Measurements from ENCODE around the gene PLCD1. TPM values are rescaled to one million over a fixed set of nuclear protein-coding genes. Genes with fewer than 3 reads are reported as not detected.
"Not testable (repeated sequence)": the region's sequence is repeated elsewhere in the genome, so short reads cannot be mapped to it uniquely, and the experiment has no call there.

The PLCD1 gene
- total RNA-seq, 1 experiment from 2014 or later, result 2.4 TPM

- no peak for DNase-seq (ENCODE audit: low read depth)
These were observed 42.7 kb downstream of the PLCD1 start for GRCh38 chr3:37986479-37987314.

- no peak for DNase-seq (ENCODE audit: low read depth)
These were observed 43.7 kb downstream of the PLCD1 start for GRCh38 chr3:37985637-37986320.

DNA sequence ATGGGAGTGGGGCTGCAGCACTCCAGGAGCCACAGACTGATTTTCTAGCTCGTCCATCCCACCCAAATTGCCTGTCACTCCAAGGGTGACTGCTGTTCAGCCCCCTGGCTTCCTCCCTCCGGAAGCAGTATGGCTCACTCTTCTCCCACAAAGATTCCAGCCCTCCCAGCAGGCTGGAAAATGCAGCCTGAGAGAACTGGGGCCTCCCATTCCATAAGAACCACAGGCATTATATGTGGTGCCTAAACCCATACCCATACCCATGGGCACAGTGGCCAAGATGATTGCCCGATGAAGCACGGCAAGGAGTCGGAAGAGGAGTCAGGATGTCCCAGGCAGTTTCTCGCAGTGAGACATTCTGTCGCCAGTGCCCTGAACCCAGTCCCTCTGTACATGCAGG lies 44.8 kb downstream of the PLCD1 start:
- DNase-seq (ENCODE audit: low read depth), result no peak

DNA sequence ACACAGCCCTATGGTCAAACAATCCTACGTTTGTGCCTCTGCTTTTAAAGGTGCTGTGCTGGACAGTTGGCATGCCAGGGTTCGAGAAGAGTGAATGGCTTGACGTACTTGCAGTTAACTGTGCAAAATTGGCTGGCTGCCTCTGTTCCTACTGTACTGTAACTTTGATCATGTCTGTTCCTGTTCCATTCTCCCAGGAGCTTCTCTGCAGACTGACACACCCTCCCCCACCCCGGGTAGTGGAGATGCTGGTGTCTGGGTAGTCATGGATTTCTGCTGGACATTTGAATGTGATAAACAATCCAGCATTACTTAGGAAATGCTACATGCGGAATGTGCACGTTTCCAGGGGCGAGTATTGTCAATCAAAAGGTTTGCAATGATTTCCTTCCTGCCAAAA lies 45.4 kb downstream of the PLCD1 start:
- DNase-seq (ENCODE audit: low read depth), result no peak

DNA sequence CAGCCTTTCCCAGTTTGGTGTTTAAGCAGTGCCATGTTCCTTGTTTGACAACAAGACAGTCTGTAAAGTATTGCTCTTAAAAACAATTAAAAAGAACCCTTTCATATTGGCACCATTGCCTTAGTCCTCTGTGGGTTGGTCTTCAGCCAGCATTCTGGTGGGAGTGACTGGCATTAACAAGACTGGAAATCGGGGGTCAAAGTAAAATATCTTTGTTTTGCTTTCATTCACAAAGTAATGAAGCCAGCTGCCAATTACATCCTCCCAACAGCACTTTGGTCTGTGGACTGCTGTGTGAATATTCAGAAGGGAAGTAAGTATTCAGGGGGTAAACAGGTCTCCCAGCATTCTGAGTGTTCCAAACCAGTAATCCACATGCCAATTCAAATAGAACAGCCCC lies 47.1 kb downstream of the PLCD1 start:
- DNase-seq (ENCODE audit: low read depth), result no peak

DNA sequence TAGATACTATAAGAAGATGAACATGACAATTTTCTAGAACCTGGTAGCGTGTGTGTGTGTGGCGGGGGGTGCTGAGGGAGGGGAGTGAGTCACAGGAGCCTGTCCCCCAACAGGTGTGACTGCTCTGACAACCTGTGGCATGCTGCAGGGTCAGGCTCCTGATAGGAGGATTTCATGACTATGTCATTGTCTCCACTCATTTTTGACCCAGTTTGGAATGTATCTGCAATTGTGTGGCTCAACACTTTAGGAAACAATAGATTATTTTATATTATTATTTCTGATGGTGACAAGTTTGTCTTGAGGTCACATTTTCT lies 48.1 kb downstream of the PLCD1 start:
- no peak for DNase-seq (ENCODE audit: low read depth)

DNA sequence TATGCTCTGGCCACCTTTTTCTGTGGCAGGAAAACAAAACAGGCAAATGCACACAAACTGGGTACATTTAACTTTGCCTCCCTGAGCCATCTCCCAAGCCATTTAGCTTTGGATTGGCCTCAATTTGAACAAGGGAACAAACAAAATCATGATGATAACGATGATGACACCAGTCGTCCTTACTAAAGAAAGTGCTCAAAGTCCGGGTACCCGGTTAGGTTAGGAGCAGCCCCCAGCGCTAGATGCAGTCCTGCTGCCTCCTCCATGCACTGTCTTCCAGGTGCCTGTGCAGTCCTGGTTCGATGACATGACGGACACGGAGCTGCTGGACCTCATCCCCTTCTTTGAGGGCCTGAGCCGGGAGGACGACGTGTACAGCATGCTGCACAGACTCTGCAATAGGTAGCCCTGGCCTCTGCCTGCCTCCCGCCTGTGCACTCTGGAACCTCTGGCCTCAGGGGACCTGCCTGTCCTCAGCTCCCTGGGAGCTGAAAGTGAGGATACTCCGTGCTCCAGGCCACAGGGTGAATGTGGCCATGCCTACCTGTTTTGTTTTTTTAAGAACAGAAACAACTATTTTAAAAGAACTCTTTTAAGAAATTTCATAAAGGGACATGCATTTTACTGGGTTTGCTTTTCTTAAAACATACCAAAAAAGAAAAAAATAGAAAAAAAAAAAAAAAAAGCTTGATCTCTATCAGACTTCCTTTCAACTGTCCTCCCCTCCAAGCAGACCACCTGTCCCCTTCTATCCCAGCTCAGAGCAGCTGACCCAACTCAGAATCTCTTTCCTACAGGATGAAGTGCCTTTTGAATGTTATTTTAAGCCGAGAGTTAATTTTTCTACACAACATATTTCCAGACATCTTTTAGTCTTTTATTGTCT lies 48.7 kb downstream of the PLCD1 start:
- no peak for DNase-seq (ENCODE audit: low read depth)

GRCh38 chr3:37979541-37980461 lies 49.6 kb downstream of the PLCD1 start:
- DNase-seq (ENCODE audit: low read depth), result no peak

GRCh38 chr3:37974121-37975083 lies 55.0 kb downstream of the PLCD1 start:
- peak; percentile 41 for DNase-seq (ENCODE audit: low read depth)

DNA sequence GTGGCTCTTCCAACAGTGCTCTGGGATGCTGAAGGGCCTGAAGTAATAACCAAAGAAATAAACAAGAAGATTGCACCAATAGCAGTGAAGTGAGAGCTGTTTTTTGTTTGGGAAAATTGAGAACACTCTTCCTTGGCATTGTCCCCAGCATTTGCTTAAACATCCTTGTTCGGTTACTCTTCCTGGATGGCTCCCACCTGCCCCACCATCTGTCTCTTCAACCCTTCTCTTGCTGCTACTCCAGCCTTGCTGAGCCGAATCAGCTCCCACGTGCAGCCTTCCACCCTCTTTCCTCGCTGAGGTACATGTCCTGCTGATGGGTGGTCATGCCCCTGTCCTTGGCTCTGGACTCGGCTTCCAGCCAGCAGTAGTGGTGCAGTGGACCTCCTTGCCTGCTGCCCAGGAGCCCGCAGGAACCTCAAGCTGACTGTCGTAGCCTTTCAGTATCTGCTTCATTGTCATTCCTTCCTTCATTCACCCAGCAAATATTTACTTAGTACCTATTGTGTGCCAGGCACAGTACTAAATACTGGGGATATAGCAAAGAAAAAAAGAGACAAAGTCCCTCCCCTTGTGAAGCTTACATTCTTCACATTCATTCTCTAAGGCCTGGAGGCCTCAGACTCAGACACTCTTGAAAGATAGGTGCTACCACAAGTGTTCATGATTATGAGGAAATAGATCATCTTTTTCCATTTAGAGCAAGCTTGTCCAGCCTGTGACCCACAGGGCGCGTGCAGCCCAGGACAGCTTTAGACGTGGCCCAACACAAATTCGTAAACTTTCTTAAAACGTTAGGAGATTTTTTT lies 56.0 kb downstream of the PLCD1 start:
- DNase-seq (ENCODE audit: low read depth), result no peak

DNA sequence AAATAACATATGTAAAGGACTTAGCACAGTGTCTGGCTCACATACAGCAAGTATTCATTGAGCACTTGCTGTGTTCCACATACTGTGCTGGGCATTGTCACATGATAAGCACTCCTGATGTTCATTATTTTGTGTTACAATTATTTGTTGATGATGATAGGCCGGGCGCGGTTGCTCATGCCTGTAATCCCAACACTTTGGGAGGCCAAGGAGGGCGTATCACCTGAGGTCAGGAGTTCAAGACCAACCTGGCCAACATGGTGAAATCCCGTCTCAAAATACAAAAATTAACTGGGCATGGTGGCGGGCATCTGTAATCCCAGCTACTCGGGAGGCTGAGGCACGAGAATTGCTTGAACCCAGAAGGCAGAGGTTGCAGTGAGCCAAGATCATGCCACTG lies 57.4 kb downstream of the PLCD1 start:
- DNase-seq (ENCODE audit: low read depth), result not testable (repeated sequence)

- no peak for DNase-seq (ENCODE audit: low read depth)
These were observed 58.0 kb downstream of the PLCD1 start for GRCh38 chr3:37971467-37971866.

DNA sequence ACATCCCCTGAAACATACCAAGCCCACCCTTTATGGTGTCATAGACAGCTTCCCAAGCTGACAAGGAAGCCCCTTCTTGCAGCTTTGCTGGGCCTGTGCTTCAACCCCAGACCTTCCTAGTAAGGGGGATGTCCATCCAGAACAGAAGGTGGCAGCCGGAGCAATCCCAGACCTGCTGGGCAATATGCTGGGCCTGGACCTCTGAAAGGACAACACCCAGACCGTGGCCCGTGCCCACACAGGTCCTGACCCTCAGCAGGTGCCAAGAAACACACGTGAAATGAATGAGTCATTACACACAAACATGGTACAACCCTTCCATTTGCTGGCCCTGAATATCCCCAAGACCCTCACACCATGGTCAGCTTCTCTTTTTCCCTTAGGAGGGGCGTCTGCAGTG lies 58.6 kb downstream of the PLCD1 start:
- DNase-seq (ENCODE audit: low read depth), result no peak

GRCh38 chr3:37969596-37970100 lies 59.8 kb downstream of the PLCD1 start:
- no peak for DNase-seq (ENCODE audit: low read depth)

DNA sequence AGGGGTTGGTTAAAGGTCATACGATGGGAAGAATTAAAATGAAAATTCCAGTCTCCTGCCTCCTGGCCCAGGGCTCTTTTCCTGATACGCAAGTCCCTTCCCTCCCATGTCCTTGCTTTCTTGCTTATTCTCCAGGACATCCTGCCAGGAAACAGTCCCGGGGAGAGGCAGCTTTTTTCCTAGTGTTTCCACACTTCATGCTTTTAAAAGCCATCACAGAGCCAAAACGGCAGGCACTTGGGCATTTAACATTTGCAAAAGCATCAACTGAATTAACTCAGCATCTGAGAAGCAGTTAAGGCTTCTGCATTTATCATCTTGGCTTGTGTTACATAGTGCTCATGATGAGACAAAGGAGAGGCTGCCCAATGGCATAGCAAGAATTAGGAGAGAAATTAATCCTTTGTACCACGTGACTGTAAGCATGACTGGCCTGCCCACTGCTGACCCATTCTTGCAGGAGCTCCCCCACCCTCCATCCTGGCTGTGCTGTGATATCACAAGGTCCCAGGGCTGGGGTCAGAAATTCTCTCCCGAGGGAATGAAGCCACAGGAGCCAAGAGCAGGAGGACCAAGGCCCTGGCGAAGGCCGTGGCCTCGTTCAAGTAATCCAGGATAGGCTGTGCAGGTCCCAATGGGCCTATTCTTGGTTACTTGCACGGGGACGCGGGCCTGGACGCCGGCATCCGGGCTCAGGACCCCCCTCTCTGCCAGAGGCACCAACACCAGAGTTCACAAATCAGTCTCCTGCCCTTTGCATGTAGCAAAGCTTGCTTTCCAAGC lies 60.4 kb downstream of the PLCD1 start:
- no peak for DNase-seq (ENCODE audit: low read depth)

GRCh38 chr3:37968199-37968598 lies 61.2 kb downstream of the PLCD1 start:
- DNase-seq (ENCODE audit: low read depth), result no peak

GRCh38 chr3:37967260-37967881 lies 62.1 kb downstream of the PLCD1 start:
- peak; percentile 43 for DNase-seq (ENCODE audit: low read depth)

GRCh38 chr3:37964716-37965115 lies 64.7 kb downstream of the PLCD1 start:
- DNase-seq (ENCODE audit: low read depth), result no peak

All from M059J (cell line).